Fibroblast of skin of scalp (primary cell): ENCODE data around the gene ANKRD65. TPM values are rescaled to one million over a fixed set of nuclear protein-coding genes. Genes with fewer than 3 reads are reported as not detected.
"Not testable (repeated sequence)": the region's sequence is repeated elsewhere in the genome, so short reads cannot be mapped to it uniquely, and the experiment has no call there.

Experiments used
- DNase-seq: peaks from one replicate; pipeline ENCODE4 v3.0.0-alpha.2; 2013
- polyA plus RNA-seq, 2 experiments: library from polyadenylated mRNA; unstranded; fragments of 120-200 nt; gene quantifications; one replicate each; pipeline ENCODE4 v1.2.1, GENCODE V29; 2013; ENCODE audit not compliant: insufficient read length in 2 of 2

Gene ANKRD65
- polyA plus RNA-seq (2013, experiment 1 of 2; ENCODE audit: insufficient read length), result 0.29 TPM
- 1.2 TPM for polyA plus RNA-seq (2013, experiment 2 of 2; ENCODE audit: insufficient read length)

DNA sequence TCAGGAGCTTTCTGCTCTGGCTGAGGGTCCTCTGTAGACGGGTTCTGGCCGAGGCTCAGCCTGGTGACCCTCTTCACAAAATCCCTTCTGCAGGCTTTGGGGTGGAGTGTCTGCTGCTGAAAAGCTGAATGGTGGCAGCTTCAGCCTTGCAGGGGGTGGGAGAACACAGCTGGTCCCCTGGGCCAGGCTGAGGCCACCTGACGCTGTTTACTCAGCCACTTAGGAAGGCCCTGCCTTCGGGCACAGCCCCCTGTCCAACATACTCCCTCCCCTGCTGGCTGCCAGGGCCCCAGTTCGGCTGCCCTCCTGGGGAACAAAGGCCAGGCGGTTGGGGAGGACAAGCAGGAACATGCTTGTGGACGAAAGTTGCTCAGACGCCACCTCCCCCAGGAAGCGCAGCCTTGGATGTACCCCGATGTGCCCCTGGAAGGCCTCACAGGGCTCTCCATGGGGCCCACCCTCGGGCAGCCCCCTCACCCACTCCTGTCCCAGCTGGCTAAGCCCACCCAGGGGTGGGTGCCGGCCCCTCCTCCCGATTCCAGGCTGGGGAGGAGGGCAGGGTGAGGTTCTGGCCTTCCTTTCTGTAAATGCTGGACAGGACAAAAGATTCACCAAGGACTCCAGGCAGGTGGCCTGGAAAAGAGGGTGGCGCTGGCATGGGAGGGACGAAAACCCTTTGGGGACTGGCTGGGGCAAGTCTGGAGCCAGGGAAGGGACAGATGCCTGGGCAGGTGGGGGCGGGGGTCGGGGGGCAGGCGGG is at the start of gene ANKRD65:
TSS of gene ANKRD65 (minus strand) at position 130 of the 760 bp plus-strand sequence. CDS start 271 bp downstream, outside the sequence.
- DNase-seq, result no peak

- DNase-seq, result not testable (repeated sequence)
Observed at GRCh38 chr1:1468196-1468985, 47.3 kb upstream of the ANKRD65 start.

GRCh38 chr1:1463312-1463711 is 42.2 kb upstream of the ANKRD65 start:
- no peak for DNase-seq

- no peak for DNase-seq
Observed at GRCh38 chr1:1462318-1462966, 41.4 kb upstream of the ANKRD65 start.

DNA sequence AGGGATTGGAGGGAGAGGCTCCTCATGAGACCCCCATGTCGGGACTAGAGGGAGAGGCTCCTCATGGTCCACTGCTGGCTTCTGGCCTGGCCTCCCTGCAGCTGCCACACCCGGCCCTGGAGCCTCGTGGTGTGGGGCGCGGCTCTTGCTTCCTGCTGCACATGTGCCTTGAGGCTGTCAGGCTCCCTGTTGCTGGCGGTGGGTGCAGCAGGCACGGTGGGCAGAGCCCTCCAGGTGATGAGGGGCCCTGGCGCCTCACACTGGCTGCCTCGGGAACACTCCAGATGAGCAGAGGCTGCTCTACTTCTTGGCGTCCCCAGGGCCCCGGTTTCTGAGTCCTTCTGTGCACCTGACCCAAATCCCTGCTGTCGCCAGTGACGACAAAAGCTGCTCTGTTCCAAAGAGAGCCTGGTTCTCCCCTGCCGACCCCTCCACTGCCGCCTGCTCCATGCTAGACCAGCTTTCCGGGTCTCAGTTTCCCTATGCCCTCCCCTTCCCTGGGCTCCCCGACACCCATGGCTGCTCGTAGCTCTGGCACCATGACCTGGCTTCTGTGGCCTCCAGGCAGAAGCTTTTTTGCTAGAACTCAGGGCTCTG is 40.7 kb upstream of the ANKRD65 start:
- DNase-seq, result no peak

- no peak for DNase-seq
Observed at GRCh38 chr1:1460540-1461130, 39.6 kb upstream of the ANKRD65 start.

GRCh38 chr1:1459711-1460110 is 38.6 kb upstream of the ANKRD65 start:
- DNase-seq, result not testable (repeated sequence)

GRCh38 chr1:1459156-1459555 is 38.1 kb upstream of the ANKRD65 start:
- DNase-seq, result not testable (repeated sequence)

GRCh38 chr1:1456683-1457255 is 35.7 kb upstream of the ANKRD65 start:
- not testable (repeated sequence) for DNase-seq

DNA sequence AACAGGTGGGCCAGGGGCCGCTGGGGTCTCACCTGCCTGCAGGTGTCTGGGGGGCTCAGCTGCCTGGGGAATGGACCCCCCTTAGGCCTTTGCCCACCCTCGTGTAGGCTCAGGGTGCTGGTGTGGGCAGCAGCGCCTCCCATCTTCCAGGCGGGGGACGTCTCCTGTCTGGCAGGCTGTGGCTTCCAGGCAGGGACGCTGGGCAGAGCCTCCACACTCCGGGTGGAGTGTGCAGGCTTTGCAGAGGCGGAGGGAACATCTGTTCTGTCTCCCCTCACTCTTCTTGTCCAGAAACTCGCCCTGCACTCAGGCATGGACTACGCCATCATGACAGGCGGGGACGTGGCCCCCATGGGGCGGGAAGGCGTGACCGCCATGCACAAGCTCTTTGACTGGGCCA is 34.9 kb upstream of the ANKRD65 start:
- not testable (repeated sequence) for DNase-seq

DNA sequence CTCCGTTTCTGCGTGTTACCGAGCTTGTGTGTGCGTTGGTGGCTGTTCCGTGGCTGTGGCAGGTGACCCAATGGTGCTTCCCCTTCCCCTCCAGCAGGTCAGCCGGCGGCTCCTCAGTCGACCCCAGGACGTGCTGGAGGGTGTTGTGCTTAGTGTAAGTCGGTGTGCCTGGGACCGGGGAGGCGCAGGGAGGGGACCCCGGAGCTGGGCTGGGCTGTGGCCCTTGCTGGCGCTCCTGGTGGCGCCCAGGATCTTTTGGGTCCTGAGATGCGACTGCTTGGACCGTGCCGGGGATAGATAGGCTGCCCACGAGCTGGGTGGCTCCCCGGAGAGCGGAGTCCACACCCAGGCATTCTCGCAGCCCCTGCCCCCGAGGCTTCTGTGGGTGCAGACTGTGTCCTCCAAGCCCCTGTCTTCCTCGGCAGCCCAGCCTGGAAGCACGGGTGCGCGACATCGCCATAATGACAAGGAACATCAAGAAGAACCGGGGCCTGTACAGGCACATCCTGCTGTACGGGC is 34.3 kb upstream of the ANKRD65 start:
- DNase-seq, result no peak

- not testable (repeated sequence) for DNase-seq
Observed at GRCh38 chr1:1454286-1455056, 33.4 kb upstream of the ANKRD65 start.

DNA sequence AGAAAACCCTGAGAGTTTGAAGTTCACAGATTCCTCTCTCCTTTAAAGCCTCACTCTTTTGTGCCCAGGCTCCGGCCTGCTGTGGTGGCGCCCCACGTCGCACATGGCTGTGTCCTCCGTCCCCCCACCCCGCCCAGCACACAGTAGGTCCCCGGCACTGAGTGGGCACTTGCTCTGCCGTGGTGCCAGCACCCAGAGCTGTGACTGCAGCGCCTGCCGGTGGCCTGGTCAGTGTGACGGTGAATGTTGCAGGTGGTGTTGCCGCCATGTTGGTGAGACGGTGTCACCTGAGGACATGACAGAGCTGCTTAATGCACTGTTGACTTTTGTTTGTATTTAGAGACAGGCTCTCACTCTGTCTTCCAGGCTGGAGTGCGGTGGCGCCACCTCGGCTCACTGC is 31.8 kb upstream of the ANKRD65 start:
- DNase-seq, result no peak

GRCh38 chr1:1452365-1452739 is 31.3 kb upstream of the ANKRD65 start:
- not testable (repeated sequence) for DNase-seq

GRCh38 chr1:1451696-1452364 is 30.8 kb upstream of the ANKRD65 start:
- DNase-seq, result no peak

GRCh38 chr1:1450616-1451015 is 29.5 kb upstream of the ANKRD65 start:
- not testable (repeated sequence) for DNase-seq

- DNase-seq, result no peak
Observed at GRCh38 chr1:1449099-1449739, 28.1 kb upstream of the ANKRD65 start, which contains the start of gene ATAD3C. ATAD3C (plus strand) TSS chr1:1449689; CDS start chr1:1450684, 995 bp downstream.

DNA sequence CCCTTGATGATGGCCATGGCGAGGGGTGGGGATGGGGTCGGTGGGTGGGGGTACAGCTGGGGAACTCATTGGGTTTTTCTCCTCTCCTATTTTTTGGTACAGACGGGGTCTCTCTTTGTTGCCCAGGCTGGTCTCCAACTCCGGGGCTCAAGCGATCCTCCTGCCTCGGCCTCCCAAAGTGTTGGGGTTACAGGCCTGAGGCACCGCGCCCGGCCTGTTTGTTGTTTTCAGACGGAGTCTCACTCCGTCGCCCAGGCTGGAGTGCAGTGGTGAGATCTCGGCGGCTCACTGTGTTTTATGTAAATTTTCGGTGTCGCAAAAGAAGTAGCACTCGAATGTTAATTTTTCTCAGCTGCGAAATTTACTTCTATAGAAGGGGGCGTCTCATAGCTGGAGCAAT is 25.6 kb upstream of the ANKRD65 start:
- DNase-seq, result not testable (repeated sequence)

DNA sequence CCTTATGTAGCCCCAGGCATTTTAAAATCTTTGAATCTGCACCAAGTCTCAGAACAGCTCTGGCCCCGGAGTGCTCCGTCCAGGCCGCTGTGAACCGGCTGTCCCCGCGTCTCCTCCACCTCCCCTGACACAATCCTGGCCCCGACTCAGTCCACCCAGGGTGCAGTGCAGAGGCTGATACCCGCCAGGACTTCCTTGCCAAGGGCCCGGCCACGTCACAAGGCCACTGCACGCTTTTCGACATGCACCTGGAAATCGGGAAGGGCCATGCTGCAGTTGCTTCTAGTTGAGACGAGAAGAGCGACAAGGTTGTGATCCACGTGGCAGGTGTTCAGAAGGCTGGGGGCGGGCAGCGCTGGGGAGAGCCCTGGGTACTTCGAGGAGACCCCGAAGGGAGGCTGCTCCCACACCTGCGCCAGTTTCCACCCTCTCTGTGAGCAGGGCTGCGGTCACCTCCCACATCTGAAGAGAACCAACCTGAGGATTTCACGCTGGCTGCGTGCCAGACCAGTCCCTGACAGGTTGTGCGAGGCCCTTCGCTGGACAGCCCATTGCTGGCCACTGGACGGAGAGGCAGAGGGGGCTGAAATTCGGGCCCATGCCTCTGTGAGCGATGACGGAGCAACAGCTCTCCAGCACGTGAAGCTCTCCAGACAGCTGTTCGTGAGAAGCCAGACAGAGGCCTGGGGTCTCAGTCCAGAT is 21.1 kb upstream of the ANKRD65 start:
- no peak for DNase-seq
